ENCODE measurements around the gene GOLGA8Q.
"Not testable (repeated sequence)": the region's sequence is repeated elsewhere in the genome, so short reads cannot be mapped to it uniquely, and the experiment has no call there.

Gene GOLGA8Q, protein sequence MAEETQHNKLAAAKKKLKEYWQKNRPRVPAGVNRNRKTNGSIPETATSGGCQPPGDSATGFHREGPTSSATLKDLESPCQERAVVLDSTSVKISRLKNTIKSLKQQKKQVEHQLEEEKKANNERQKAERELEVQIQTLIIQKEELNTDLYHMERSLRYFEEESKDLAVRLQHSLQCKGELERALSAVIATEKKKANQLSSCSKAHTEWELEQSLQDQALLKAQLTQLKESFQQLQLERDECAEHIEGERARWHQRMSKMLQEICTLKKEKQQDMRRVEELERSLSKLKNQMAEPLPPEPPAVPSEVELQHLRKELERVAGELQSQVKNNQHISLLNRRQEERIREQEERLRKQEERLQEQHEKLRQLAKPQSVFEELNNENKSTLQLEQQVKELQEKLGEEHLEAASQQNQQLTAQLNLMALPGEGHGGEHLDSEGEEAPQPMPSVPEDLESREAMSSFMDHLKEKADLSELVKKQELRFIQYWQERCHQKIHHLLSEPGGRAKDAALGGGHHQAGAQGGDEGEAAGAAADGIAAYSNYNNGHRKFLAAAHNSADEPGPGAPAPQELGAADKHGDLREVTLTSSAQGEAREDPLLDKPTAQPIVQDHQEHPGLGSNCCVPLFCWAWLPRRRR

DNA sequence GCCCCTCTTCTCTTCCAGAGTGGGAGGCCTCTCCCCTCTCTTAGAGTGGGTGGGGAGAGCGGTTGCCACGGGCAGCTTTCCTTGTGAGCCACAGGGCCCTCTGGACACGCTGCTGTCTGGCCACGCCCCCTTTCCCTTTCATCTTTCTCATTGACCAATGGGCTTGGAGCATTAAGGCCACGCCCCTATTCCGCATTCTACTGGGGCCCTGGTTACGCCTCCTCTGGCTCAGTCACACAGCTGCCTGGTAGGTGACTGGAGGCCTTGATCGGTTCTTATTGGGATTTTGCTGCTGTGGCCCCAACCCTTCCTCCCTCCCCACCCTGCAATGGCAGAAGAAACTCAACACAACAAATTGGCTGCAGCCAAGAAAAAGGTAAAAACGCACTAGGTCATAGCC, at the start of gene GOLGA8Q:
Gene GOLGA8Q, plus strand, starts transcription at position 301 of the 400 bp plus-strand sequence. Its CDS starts 28 bp downstream, at position 329.
- DNase-seq, result not testable (repeated sequence)

DNA sequence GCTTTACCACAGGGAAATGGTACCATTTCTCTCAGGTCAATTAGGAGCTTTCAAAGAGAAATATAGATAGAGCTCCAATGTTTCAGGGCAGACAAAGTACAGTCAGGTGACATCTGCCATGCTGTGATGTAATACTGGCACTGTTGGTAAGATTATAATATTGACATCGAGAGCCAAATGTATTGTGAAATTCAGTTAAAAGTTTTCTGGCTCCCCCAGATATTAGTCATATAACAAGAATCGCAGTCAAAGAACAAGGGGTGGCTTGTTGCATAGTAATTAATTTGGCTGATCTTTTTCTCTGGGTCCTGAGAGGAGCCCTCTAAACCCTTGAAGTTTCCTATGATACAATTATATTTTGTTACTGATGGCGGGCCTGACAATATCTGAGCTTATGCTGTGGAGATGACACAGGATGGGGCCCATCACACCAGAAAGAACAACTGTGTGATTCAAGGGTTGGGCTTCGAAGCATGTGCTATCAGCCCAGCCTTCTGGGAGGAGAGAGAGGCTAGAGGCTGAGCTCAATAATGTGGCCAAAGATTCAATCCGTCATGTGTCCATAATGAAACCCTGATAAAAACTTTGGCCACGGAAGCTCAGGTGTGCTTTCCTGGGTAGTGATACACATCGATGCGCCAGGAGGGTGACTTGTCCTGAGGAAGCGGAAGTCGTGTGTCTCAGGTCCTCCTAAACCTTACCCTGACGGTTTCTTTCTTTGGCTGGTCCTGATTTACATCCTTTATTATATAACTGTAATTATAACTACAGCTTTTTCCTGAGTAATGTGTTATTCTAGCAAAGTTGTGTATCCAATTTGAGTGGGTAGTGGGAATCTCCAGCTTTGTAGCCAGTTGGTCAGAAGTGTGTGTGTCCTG, 48.7 kb upstream of the GOLGA8Q start:
- DNase-seq, result not testable (repeated sequence)

DNA sequence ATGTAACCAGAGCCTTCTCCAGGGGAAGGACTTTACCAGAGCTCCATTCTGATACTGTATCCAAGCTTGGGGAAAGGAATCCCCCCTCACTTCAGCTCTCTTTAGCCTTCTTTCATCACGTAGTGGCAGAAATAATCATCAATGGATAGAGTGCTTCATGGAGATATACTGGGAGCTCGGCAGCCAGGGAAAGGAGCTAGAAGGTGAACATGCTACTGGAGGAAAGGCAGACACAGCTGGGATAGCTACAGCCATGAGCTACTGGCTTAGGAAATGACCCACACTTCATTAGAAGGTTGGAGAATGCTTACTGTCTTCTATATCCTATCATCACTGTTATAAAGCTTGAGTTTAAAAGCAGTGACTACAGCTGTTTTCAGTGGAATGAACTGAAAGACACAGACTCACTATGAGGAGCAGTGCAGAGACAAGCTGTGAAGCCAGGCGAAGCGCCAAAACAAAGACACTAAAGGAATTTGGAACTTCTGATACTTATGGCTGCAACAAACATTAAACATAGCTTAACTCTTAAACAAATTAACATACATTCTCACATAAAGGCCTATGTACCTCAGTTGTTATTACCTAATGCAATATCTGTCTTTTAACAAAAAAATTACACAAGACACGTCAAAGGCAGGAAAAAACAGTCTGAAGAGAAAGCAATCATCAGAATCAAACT, 47.5 kb upstream of the GOLGA8Q start:
- not testable (repeated sequence) for DNase-seq

DNA sequence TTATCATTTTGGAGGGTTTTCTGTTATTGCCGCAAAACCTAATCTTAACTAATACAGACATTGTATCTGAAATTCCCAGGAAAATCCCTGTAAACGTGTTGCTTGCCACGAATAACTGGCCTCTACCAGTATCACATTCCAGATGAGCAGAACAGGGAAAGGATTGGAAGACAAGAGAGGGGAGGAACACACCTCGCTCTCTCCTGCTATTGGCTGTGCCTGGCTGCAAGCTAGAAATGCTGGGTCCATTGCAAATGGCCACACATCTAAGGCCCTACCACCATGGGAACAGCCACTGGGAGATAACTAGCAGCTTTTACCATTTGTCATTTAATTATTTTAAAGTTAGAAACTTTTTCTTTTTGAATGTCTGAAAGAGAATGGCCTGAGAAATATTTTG, 37.3 kb upstream of the GOLGA8Q start:
- not testable (repeated sequence) for DNase-seq

DNA sequence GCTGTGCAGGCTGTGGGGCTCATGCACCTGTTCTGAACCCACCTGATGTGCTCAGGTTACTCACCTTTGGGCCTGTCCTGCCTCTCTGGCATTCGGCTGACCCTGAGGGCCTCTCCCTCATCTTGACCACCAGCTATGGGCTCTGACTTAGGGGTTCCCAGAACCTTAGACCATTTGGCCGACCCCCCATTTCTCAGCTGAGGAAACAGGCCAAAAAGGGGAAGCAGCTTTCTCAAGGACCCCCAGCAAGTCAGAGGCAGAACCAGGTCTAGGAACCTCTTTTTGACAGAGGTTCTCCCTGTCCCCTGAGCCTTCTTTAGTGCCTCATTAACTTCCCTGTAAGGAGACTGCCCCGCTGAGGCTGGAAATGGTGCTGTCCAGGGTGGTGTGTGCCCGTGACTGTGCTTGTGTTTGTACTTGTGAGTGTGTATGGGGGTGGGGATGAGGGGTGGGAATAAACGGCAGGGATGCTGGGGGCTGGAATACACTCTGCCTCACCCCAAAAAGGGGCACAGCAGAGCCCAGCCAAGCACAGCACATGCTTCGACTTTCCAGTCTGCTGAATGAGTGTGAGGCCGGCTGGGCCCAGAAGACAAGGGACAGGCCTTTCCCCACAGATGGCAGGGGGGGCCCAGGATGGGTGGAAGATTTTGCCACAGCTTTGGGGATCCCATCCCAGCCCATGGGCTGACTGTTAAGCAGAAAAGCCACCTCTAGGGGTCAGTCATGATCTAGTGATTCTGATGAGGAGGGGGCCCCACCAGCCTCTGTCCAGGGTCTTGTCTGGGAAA, 28.2 kb upstream of the GOLGA8Q start:
- DNase-seq, result not testable (repeated sequence)

DNA sequence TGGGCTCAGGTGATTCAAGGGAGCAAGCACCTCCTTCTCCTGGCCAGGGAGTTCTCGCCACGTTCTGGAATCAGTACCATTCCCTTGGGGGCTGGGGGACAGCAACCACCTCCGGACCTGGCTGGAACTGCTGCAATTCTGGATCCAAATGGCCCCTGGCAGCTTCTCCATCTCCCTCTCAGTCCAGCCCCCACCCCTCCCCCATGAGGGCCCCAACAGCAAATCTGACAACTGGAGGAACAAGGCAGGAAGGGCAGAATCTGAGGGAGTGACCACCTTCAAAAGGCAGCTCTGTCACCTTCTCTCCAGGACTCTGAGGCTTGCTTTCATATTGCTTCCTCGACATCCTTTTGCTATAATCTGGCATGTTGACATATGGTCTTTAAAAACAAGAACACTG, 25.9 kb upstream of the GOLGA8Q start:
- not testable (repeated sequence) for DNase-seq

DNA sequence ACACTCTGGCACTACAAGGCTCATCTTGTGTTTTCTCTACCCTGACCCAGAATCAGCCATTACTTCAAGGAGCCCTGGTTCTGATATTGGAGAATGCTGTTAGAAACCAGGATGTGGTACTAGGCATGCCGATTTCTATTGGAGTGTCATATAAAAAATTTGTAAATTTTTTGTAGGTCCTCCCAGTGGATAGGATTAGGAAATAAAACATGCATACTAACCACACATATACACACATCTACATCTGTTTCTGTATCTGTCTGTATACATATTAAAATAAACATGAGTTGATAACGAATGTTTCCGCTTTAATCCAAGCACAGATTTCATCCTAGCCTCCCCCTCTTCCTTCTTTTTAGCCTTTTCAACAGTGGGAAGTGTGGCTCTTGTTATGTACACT, 22.8 kb upstream of the GOLGA8Q start:
- DNase-seq, result not testable (repeated sequence)

DNA sequence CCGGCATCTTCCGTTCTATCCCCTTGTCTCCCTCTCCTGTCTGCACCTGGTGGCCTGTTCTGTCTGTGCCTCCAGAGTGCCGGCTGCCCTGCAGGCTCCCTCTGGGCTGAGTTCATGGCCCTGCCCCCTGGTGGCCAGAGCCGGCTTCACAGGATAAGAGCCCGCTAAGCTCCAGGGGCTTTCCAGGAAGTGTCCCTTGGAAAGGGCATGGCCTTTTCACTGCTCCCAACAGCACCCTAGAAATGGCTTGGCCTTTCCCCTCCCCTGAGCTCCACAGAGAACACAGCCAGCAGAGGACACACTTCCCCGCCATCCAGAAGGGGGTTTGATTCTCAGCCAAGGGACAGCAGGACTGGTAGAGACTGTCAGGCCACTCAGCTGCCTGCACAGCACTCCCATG, 15.1 kb downstream of the GOLGA8Q start:
- not testable (repeated sequence) for DNase-seq

DNA sequence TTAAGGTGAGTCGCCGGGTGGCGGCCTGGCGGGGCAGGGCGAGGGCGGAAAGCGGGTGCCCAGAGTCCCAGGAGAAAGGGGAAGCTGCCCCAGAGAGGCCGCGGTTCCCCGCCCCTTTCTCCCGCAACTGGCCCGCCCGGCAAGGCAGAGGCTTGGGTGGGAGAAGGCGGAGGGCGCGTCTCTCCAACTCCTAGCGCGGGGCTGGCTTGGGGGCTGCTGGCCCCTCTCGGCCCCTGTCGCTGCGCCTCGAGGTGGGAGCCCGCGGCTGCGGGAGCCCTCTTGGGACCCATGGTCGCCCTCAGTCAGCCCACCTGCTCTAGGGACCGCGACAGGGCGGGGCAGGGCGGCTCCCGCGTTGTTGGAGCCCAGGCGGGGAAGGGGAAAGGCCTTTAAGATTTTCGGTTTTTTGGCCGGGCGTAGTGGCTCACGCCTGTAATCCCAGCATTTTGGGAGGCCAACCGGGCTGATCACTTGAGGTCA, 21.2 kb downstream of the GOLGA8Q start:
- DNase-seq, result not testable (repeated sequence)

DNA sequence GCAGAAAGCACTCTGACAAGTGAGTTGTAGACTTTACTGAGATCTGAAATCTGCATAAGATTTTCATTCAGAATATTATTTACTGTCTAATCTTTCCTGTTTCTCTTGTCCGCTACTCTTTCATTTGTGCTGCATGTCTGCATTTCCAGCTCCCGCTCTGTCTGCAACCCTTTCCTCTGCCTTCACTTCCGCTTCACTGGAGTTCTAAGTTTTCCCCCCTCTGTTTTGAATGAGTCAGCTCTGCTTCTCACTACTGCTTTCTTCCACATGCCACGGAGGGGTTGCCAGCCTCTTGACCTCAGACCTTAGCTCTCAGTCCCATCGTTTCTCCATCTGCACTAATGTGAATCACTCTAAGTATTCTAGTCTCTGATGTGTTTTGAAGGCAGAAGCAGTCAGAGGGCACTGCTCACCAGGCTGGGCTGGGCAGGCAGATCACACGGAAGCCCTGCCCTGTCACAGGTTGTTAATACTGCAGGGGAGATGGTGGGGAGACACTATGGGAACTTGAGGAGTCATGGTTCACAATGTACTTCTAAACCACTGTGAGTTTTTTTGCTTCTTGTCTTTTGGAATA, 27.6 kb downstream of the GOLGA8Q start:
- DNase-seq, result not testable (repeated sequence)

DNA sequence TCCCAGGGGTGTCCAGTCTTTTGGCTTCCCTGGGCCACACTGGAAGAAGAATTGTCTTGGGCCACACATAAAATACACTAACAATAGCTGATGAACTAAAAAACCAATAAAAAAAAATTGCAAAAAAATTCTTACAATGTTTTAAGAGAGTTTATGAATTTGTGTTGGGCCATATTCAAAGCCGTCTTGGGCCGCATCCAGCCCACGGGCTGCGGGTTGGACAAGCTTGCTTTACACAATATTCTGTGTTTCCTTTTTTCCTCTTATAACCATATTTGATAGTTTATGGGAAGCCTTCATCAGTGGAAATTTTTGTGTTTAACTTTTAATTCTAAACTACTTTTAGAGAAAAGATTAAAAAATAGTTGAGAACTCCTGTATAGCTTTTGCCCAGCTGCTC, 28.9 kb downstream of the GOLGA8Q start:
- not testable (repeated sequence) for DNase-seq

DNA sequence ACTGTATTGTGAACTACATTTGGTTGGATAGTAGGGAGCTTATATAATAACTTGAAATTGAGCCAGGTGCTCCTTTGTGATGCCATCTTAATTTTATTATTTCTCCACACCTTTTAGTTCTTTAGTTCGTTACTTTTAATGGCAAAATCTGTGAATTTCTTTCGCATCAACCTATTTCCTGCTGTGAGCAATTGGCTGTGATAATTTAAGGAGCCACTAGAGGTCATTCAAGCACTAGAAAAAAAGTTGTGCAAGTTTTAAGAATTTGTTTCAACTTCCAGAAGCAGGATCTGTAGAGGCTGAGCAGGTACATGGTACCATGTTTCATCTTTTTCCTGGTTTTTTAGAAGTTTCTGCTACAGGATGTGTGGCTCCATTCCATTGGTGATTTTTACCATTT, 47.1 kb downstream of the GOLGA8Q start:
- not testable (repeated sequence) for DNase-seq

DNA sequence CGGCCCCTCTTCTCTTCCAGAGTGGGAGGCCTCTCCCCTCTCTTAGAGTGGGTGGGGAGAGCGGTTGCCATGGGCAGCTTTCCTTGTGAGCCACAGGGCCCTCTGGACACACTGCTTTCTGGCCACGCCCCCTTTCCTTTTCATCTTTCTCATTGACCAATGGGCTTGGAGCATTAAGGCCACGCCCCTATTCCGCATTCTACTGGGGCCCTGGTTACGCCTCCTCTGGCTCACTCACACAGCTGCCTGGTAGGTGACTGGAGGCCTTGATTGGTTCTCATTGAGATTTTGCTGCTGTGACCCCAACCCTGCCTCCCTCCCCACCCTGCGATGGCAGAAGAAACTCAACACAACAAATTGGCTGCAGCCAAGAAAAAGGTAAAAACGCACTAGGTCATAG, 51.9 kb downstream of the GOLGA8Q start, which contains the start of gene GOLGA8H:
Gene GOLGA8H, plus strand, starts transcription at position 233 of the 400 bp plus-strand sequence. Its CDS starts 98 bp downstream, at position 331.
- not testable (repeated sequence) for DNase-seq
